Activated CD8-positive, alpha-beta memory T cell treated with anti-CD3 and anti-CD28 coated beads for 4 hours (primary cell): ENCODE data around the gene HSPB9.

ENCODE experiments used
- DNase-seq, 2 donors: peaks; one replicate each; pipeline ENCODE4 v3.0.0-alpha.2; 2020; ENCODE audit warnings: low read depth in 2 of 2

Gene HSPB9, protein sequence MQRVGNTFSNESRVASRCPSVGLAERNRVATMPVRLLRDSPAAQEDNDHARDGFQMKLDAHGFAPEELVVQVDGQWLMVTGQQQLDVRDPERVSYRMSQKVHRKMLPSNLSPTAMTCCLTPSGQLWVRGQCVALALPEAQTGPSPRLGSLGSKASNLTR

DNA sequence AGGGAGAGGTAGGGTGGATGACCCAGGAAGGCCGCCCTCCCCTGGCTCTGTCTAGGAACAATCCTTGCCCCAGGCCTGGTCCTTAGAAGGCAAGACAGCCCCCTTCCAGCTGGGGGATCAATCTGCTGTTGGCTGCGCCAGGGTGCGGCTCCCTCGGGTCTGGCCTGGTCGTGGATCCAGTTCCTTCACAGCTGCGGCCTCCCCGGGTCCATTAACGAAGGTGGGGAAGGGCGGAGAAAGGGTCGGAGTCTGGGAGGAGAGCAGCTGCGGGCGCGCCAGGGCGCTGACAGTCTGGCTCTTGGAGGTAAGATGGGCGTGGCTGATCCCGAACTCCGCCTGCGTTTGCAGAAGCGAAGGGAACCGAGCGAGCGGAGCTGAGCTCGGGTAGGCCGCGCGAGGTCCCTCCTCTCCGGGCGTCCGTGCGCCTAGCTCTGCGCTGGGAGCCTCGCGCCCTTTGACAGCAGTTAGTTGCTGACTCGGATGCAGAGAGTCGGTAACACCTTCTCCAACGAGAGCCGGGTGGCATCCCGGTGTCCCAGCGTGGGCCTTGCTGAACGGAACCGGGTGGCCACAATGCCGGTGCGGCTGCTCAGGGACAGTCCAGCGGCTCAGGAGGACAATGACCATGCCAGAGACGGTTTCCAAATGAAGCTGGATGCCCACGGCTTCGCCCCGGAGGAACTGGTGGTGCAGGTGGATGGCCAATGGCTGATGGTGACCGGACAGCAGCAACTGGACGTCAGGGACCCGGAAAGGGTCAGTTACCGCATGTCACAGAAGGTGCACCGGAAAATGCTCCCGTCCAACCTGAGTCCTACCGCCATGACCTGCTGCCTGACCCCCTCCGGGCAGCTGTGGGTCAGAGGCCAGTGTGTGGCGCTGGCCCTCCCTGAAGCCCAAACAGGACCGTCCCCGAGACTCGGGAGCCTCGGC is at the start of gene HSPB9:
Gene HSPB9, plus strand, starts transcription at position 434 of the 933 bp plus-strand sequence. Its CDS starts 47 bp downstream, at position 481.
- DNase-seq: no peak

- DNase-seq: no peak
Observed at GRCh38 chr17:42075789-42076188, 46.8 kb upstream of the HSPB9 start.

DNA sequence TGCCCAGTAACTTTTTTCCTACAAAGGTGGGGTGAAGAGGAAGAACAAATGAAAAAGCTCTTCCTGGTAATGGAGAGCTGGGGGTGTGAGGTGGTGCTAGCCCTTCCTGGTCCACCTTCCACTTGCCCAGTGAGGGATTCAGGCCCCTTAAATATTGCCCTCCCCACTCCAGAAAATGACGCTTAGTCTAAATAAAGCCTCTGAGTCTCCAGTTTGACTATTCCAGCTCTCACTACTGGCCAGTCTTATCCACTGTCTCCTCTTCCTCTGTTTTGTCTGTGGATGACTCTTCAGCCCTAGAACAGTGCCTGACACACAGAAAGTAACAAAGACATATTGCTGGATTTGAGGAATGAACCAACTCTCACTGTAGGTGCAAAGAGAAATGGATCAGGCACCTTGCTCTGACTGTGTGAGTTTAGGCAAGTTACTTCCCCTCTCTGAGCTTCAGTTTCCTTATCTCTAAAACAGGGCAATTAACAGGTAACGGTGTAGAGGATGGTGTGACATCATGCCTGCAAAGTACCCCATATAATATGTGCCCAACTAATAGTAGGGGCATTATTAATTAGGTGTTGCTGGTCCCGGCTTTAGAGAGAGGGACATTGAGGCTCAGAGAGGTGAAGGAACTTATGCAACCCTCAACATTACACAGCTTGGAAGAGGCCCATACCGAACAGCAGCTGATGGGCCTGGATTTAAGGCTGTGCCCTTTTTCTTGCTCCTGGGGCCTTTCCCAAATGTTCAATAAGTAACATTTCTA is 45.6 kb upstream of the HSPB9 start:
- DNase-seq: no peak

DNA sequence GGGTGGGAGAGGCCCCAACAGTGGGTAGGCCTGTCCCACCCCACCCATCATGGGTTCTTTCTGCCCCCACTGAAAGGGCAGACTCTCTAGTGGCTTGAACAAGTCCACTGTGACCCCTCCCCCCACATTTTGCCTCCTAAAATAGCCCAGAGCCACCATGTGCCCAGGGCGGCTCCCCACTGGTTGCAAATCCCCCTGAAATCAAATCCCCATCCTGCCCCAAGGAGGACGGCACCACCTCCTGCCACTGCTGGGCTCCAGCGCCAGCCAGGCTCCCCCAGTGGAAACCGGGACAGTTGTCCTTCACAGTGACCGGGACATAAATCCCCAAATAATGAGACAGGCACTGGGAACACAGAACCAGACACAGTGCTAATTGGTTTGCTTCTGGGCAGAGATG is 44.8 kb upstream of the HSPB9 start:
- no peak for DNase-seq

DNA sequence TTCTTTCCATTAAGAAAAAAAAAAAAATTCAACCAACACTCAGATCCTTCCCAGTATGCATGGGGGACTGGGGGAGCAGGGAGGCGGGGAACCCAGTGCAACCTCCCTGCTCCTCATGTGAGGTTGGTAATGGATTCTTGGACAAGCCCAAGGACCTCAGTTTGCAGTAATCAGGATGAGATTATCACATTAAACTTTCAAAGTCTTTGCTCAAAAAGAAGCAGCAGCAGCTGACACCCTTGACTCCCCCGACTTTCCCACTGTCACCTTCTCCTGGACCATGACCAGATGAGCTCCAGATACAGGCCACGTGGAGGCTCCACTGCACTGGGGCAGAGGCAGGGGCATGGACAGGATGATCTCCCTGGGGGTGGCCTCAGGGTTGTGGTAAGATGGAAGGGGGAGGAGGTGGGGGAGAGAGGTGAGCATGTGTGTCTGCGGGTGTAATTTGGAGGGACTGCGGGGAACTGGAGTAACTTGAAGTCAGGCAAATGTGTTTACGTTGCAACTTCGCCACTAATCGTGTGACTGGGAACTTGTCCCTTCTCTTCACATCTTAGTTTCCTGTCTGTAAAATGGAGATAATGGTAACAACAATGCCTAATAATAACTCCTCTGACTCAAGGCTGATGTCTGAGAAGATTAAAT is 44.1 kb upstream of the HSPB9 start:
- no peak for DNase-seq

GRCh38 chr17:42079541-42079940 is 43.1 kb upstream of the HSPB9 start:
- DNase-seq: no peak

- DNase-seq: no peak
Observed at GRCh38 chr17:42081516-42082129, 41.0 kb upstream of the HSPB9 start.

DNA sequence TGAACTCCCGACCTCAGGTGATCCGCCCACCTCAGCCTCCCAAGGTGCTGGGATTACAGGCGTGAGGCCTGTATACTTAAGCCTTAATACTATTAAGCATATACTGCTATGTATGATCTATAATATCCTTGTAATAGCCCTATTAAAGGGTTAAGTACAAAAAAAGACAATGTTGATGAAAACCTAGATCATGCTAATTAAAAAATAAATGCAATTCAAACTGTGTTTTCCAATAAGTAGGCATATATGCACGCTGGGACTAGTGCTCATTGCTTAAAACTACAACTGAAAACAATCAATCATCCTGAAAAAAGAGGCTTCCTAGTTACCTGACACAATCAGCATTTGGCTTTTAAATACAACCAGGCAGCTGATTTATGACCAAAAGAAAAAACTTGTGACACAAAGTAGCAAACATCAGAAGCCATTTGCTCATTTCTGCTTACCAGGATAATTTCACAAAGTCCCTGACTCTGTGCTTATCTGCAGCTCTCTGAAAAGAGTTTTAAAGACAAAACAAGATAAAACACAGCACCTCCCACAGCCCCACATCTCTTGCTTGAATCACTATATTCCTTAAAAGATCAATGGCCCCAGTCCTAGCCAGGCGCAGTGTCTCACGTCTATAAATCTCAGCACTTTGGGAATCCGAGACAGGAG is 35.4 kb upstream of the HSPB9 start:
- DNase-seq: no peak

- DNase-seq: no peak
Observed at GRCh38 chr17:42087736-42088705, 34.6 kb upstream of the HSPB9 start.

DNA sequence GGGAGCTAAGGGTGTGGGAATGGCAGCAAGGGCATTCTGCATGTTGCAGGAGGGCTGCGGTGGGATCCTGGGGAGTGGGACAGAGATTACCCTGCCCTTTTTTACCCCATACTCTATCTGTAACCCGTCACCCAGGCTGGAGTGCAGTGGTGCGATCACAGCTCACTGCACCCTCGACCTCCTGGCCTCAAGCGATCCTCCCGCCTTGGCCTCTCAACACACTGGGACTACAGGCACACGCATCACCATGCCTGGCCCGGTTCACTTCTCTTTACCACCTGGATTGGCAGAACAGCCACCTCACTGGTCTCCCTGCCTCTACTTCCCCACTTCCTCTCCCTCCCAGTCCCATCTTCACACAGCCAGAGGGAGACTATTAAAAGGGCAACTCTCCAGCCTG is 33.9 kb upstream of the HSPB9 start:
- DNase-seq: no peak

DNA sequence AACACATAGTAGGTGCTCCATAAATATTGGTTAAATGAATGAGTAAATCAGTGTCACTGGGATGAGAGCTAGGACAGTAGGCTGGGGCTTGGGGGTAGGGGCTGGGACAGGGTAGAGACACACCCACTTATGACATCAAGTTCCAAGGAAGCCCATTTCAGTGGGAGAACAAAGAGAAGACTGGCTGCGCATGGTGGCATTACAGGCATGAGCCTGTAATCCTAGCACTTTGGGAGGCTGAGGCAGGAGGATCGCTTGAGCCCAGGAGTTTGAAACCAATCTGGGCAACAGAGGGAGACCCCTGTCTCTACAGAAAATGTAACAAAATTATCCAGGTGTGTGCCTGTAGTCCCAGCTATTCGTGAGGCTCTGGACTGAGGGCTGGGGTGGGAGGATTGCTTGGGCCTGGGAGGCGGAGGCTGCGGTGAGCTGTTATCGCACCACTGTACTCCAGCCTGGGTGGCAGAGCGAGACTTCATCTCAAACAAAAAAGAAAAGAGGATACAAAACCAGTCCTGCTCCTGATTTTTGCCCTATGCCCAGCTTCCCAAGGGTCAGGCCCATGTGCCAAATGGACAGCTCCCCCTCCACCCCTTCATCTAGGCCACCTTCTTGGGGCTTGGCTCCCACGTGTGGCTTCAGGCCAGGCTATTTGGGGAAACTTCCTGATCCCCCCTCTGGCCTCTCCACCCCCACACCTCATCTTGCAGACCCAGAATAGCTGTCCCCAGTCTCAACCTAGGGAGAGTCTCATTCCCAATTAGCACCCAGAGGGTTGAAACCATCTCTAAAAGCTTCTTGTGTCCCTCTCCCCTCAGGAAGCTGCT is 31.4 kb upstream of the HSPB9 start:
- DNase-seq: no peak

GRCh38 chr17:42092939-42093338 is 29.7 kb upstream of the HSPB9 start:
- no peak for DNase-seq

DNA sequence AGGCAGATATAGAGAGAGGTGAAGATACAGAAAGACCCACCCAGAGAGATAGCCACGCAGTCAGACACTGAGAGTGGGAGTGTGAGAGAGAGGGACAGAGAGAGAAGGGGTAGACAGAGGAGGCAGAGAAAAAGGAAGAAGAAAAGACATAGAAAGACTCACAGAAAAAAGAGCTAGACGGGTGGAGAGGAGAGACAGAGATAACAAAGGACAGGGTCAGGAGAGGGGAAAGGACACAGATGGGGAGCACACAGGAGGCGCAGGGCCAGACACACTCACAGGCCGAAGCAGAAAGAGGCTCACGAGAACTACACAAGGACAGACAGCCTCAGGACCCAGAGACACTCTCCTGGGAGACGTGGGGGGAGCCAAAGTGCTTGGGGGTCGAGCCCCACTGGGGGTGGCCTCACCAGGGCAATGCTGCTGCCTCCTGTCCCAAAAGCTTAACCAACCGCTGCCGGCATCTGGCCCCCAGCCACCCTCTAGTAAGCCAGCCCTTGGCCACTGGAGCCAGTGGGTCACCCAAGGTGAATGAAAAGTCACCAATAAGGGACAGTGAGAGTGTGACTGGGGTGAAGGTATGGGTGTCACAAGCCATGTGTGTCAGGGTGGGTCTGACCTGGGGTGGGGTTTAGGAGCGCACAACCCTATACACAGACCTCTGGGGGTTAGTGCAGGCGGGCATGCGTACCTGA is 28.1 kb upstream of the HSPB9 start:
- DNase-seq: no peak

DNA sequence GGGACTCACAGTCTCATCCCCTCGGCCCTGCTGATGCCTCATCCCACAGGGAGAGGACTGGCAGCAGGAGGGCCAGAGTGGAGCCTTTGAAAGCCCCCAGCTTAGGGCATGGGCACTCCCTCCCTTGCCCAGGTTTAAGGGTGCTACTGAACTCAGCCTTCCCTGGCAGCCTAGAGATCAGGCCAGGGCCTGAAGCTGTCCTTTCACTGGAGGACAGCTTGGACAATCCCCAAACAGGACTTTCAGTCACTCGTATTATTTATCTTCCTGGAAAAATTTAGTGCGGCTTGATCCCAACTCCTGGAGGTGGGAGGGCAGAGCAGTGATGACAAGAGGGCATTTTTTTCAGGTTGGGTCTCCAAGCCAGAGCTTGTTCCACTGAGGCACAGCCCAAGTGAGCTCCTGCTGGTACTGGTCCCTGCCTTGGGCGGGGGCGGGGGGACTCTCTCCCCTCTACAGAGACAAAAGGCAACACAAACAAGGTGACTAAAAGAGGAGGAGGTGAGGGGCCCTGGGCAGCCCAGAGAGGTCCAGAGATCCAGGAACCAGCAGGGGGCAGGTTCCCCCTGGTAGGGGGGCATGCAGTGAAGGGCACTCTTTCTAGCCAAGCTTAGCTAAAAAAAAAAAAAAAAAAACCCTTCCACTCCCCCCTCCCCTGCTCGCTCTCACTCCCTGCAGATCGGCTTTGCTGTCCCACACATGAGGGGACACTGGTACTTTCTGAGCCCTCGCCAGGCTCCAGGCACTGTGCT is 26.1 kb upstream of the HSPB9 start:
- no peak for DNase-seq

DNA sequence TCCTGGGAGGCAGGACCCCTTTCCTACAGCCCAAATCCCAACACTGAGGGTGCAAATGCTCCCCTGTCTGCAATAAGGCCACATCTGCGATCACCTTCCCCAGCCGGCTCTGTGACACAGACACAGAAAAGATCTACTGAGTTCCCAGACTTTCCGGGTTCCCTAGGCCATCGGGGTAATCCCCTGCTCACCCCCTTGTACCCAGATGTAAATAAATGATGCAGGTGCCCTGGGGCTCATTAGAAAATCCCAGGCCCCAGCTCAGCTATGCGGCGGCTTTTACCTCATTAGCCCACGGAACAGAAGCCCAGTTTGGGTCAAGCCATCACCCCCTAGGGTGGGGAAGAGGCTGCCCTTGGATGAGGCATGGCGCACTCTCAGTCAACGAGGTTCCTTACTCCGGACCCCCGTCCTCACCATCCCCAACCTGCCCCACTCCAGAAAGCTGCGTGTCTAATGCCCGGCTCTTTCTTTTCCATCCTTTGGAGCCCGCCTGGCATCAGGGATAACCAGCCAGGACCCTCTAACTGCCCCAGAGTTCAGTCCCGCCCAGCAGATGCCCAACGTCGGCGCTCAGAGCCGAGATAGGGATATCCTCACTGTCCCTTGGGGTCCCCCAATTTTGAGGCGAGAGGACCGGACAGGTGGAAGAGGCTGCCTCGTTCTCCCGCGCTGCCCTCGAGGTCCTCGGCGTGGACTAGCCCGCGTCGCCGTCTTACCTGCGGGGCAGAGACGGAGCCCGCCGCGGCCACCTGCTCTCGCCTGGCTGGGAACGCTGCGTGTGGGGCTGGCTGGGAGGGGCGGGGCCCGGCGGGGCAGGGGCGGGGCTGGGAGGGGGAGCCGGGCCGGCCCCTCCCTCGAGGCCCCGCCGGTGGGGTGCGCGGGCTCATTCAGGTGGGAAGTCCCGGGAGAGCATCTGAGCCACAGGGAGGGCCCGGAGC is 24.6 kb upstream of the HSPB9 start, which contains the start of gene ZNF385C:
Gene ZNF385C, minus strand, starts transcription at position 783 of the 941 bp plus-strand sequence. CDS start 35,417 bp downstream, outside the sequence.
- DNase-seq: peak in 1 of 2 donors; percentile 9

GRCh38 chr17:42098730-42099399 is 23.7 kb upstream of the HSPB9 start:
- DNase-seq: no peak
